Adrenal gland (tissue), 12 donors: ENCODE data around the gene C19orf47. TPM values are rescaled to one million over a fixed set of nuclear protein-coding genes. Genes with fewer than 3 reads are reported as not detected.

Experiments used
- DNase-seq, 7 donors: peaks; one replicate each; pipeline ENCODE4 v3.0.0-alpha.2; 2019 to 2020
- H3K27ac ChIP-seq, 5 donors: fragments of 200-600 bp; sonication (generic) in 4 of 5; 1 replicate in 3 of 5; 2 replicates in 2 of 5; pipeline versions ENCODE4 v1.5.1 to v1.8.0; 2016 to 2020; ENCODE audit warnings: mild to moderate bottlenecking in 1 of 5
- H3K27me3 ChIP-seq: fragments of 200-600 bp; 2 replicates; pipeline ENCODE4 v1.8.0; 2021
- H3K36me3 ChIP-seq, 2 donors: fragments of 200-600 bp; replicated peaks in 1 of 2; 1 replicate in 1 of 2; 2 replicates in 1 of 2; pipeline versions ENCODE4 v1.5.1 to v1.8.0; 2018 to 2022
- H3K4me1 ChIP-seq, 2 donors: fragments of 200-600 bp; replicated peaks in 1 of 2; 1 replicate in 1 of 2; 2 replicates in 1 of 2; pipeline versions ENCODE4 v1.5.1 to v1.8.0; 2018 to 2021
- H3K4me3 ChIP-seq, 4 donors: fragments of 200-600 bp; sonication (generic) in 3 of 4; one replicate each; pipeline ENCODE4 v1.5.1; 2016 to 2018
- H3K9me3 ChIP-seq, 3 donors: fragments of 200-600 bp; sonication (generic) in 1 of 3; replicated peaks in 1 of 3; 1 replicate in 2 of 3; 2 replicates in 1 of 3; pipeline versions ENCODE4 v1.5.1 to v1.8.0; 2016 to 2021
- POLR2A ChIP-seq, 2 donors: fragments of 450-650 bp; IDR thresholded peaks; one replicate each; pipeline ENCODE4 v1.6.1; 2017; ENCODE audit warnings: antibody characterized with exemption in 2 of 2, mild to moderate bottlenecking in 2 of 2, moderate library complexity in 1 of 2
- WGBS, 4 donors: extraction: QIAGEN DNeasy Blood & Tissue Kit in 2 of 4; methylation state at CpG; one replicate each; pipeline versions ENCODE4 v1.1.5 to v1.1.7; 2013 to 2017; 5-methylcytosine and 5-hydroxymethylcytosine counted together
- intact Hi-C, 2 donors: fragments of 100-400 bp; cut with DNase I; formaldehyde crosslinking; loops; one replicate each; pipeline versions ENCODE4 v1.14.1 to v1.15.0; 2022 to 2023
- polyA plus RNA-seq, 3 donors: library from polyadenylated mRNA; stranded (reverse); fragments of 200-250 nt in 2 of 3; fragments of 350-450 nt in 1 of 3; fragmentation: Illumina TruSeq in 1 of 3; extraction: RNeasy Lipid Tissue Mini Kit (QIAGEN cat#74804) in 1 of 3; gene quantifications; one replicate each; pipeline ENCODE4 v1.2.3, GENCODE V29; 2013 to 2014
- total RNA-seq, 9 donors: library from RNA; depleted of rRNA in 4 of 9; stranded (reverse); fragments of >200 nt in 4 of 9; fragments of 120-200 nt in 1 of 9; fragmentation: NEBNext Ultra II Directional in 1 of 9; extraction: Animal tissue kit (Norgen Biotek cat#: 25700) in 1 of 9; gene quantifications; one replicate each; pipeline versions ENCODE4 v1.1.0 to v1.2.4, GENCODE V29; 2013 to 2023
- TF ChIP-seq, protein P1 (sequence below), 6 experiments: fragments of 450-650 bp in 4 of 6; fragments of 200-600 bp in 2 of 6; sonication (generic) in 1 of 6; IDR thresholded peaks; 1 replicate in 5 of 6; 2 replicates in 1 of 6; pipeline versions ENCODE4 v1.5.1 to v1.8.0; 2016 to 2021; ENCODE audit warnings: antibody characterized with exemption in 6 of 6, mild to moderate bottlenecking in 2 of 6, moderate library complexity in 1 of 6
- donor health status: healthy with polysubstance abuse.
- donor health status: Bipolar disorder and iron deficiency.
- donor health status: DM: yes; HTN: yes; CAD: no.
- donor health status: DM: no; HTN: no; CAD: no.
- donor health status: DM: no; HTN: no; CAD: no.
- donor health status: DM: yes; HTN: yes; CAD: no.

C19orf47 gene
- total and polyA plus RNA-seq, 12 donors = 7.0 to 20.9 (median 14.6) TPM

DNA sequence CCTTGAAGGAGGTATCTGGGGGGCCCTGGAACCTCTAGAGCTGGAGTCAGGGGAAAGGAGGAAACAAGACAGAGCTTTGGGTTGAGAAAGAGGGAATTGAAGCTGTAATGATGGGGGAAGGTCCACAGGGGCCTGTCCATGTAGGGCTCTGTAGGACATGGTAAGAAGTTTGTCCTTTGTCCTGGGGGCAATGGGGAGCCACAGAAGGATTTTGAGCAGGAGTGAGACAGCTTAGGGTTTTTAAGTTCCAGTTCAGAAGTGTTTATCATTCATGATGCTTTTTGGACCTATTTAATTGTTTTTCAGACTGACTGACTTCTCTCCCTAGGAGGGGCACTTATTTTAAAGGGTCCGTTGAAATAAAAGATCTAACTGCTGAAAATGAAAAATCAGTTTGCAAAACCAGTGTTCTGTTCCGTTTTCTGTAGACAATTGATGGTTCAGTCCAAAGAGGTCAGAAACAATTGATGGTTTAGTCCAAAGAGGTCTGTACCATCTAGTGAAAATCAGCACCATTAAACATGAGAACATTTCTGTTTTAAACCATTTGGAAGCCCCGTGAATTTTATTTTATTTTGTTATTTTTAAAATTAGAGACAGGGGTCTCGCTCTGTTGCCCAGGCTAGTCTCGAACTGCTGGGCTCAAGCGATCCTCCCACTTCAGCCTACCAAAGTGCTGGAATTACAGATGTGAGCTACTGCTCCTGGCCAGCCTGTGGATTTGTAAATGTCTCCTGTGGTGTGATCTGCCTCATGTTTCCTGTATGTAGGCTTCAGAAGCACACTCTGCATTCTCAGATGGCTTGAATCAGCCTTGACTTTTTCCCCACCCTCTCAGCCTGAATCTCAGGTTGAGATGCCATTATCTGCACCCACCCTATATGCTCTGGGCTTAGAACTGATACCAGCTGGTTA lies 8.7 kb upstream of the C19orf47 start:
- TF ChIP-seq, protein P1, sequence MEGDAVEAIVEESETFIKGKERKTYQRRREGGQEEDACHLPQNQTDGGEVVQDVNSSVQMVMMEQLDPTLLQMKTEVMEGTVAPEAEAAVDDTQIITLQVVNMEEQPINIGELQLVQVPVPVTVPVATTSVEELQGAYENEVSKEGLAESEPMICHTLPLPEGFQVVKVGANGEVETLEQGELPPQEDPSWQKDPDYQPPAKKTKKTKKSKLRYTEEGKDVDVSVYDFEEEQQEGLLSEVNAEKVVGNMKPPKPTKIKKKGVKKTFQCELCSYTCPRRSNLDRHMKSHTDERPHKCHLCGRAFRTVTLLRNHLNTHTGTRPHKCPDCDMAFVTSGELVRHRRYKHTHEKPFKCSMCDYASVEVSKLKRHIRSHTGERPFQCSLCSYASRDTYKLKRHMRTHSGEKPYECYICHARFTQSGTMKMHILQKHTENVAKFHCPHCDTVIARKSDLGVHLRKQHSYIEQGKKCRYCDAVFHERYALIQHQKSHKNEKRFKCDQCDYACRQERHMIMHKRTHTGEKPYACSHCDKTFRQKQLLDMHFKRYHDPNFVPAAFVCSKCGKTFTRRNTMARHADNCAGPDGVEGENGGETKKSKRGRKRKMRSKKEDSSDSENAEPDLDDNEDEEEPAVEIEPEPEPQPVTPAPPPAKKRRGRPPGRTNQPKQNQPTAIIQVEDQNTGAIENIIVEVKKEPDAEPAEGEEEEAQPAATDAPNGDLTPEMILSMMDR (IDR thresholded peaks at IDR 0.05) = no peak
- Histone ChIP-seq H3K9me3 (no peaks in the 10 kb centered on the region), H3K36me3 (peaks cover 0 to 7% of the 10 kb centered on the region in 2 donors), H3K27me3 (no peaks in the 10 kb centered on the region), H3K27ac (no peak overlapping the region), H3K4me1 (peaks cover 0 to 10% of the 10 kb centered on the region in 2 donors), H3K4me3 (no peak overlapping the region)
- intact Hi-C loops = no loop called here
- 84 to 94% (median 89%) methylated on average over 6 of the region's 6 CpGs for WGBS, 4 donors
- no peak for DNase-seq

DNA sequence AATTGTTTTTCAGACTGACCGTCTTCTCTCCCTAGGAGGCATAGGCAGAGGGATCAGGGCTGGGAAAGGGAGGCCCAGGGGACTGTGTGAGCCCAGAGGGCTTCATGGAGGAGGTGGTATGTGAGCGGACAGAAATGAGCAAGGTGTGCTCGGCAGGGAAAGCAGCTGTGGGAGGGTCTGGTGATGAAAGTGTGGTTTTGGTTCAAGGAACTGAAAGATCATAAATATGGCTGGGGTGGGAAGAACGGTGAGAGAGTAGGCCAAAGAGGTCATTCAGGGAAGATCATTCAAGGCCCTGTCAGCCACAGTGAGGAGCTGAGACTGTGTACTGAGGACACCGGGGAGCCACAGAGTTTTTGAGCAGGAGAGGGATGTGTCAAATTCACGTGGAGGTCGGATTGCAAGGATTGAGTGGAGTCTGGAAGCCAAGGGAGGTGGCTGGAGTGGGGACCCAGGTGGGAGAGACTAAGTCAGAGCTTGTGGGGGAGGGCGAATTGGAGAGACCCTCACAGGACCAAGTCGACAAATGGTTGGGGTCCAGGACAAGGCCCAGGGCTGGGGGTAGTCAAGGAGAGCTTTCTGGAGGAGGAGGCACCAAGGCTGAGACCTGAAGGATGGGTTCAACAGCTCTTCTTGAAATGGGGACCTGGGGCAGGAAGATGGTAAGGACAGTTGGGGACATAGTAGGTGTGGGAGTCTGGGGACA lies 7.9 kb upstream of the C19orf47 start:
- Histone ChIP-seq H3K4me1 (peaks cover 0 to 10% of the 10 kb centered on the region in 2 donors), H3K9me3 (no peaks in the 10 kb centered on the region), H3K36me3 (peaks cover 0 to 7% of the 10 kb centered on the region in 2 donors), H3K4me3 (no peak overlapping the region), H3K27ac (no peak overlapping the region), H3K27me3 (no peaks in the 10 kb centered on the region)
- DNase-seq = no peak
- TF ChIP-seq, protein P1 (IDR thresholded peaks at IDR 0.05) = no peak
- no peak for TF ChIP-seq POLR2A (IDR thresholded peaks at IDR 0.05)
- 72 to 79% (median 77%) methylated on average over 9 of the region's 9 CpGs for WGBS, 4 donors
- intact Hi-C loops = no loop called here

DNA sequence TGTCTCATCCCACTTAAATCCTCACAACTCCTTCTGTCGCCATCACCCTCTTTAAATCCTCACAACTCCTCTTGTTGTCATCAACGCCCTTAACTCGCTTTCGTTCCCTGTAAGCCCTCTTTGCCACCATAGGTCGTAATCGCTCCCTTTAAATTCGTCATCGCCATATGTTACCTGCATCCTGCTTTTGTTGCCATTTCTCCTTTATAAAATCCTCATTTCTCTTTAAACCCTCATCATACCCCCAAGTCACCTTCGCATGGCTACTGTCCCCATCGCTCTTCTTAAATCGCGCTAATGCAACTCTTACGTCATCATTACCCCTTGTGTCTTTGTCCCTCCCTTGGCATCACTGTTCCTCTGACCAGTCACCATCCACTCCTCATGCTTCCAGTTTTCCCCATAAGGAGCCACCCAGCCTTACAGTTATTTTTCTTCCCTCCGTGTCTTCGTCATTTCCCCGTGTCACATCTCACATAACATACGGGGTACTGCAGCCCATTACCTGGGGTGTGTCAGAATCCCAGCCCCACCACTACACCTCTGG lies 837 bp upstream of the C19orf47 start:
- intact Hi-C loops = no loop called here
- H3K27ac ChIP-seq = peak overlapping the region in 3 of 5 donors; percentile 43 to 88 (median 79)
- peak in 4 of 7 donors; percentile 38 to 65 (median 54) for DNase-seq

More for the DNA sequence above, 837 bp upstream of the C19orf47 start:
- Histone ChIP-seq H3K36me3 (no peaks in the 10 kb centered on the region), H3K9me3 (no peaks in the 10 kb centered on the region), H3K4me3 (peak overlapping the region; percentile 53 to 86 (median 77)), H3K27me3 (no peaks in the 10 kb centered on the region), H3K4me1 (peaks cover 7 to 18% of the 10 kb centered on the region in 2 donors)
- WGBS, 4 donors = 10 to 15% (median 11%) methylated on average over 17 of the region's 17 CpGs
- TF ChIP-seq, protein P1 (IDR thresholded peaks at IDR 0.05) = no peak
- no peak for TF ChIP-seq POLR2A (IDR thresholded peaks at IDR 0.05)
